IMR-90 (cell line): ENCODE results near the gene PCDHGB7. TPM values are rescaled to one million over a fixed set of nuclear protein-coding genes. Genes with fewer than 3 reads are reported as not detected.
A peak's percentile ranks its signal among the peaks of the same experiment; 100 is the strongest.

ENCODE experiments used
- ATAC-seq: fragments of 200-7000 bp; cut with Tn5 transposase; 2 replicates; pipeline ENCODE4 v1.9.1; 2020; ENCODE audit warnings: low read depth, mild to moderate bottlenecking, moderate library complexity
- BruUV-seq: library from RNA; stranded (reverse); fragments of 400-500 nt; replicated peaks from 2 replicates; lab custom pipeline; 2021; lab: Mats Ljungman, UMichigan
- CTCF ChIA-PET: fragments of 300-600 bp; formaldehyde crosslinking; extraction: SDS; loops from one replicate; lab custom pipeline; 2021; ENCODE audit warnings: antibody characterized with exemption; lab: Yijun Ruan, JAX
- POLR2A ChIA-PET: fragments of 300-600 bp; sonication (Branson Sonifier 250); formaldehyde crosslinking; loops from one replicate; lab custom pipeline; 2022; ENCODE audit warnings: antibody characterized with exemption; ENCODE audit not compliant: unreplicated experiment; lab: Charles Lee
- DNase-seq: peaks from one replicate; pipeline ENCODE4 v3.0.0; 2013
- H2AFZ ChIP-seq: replicated peaks from 2 replicates; pipeline ENCODE3; 2013; ENCODE audit warnings: low read length, mild to moderate bottlenecking; ENCODE audit not compliant: poor library complexity
- H2AK5ac ChIP-seq: 2 replicates; pipeline ENCODE4 v1.6.1; 2013; ENCODE audit warnings: low read depth, low read length, inconsistent platforms
- H2AK9ac ChIP-seq: replicated peaks from 2 replicates; pipeline ENCODE3; 2013; ENCODE audit warnings: mild to moderate bottlenecking, low read depth, low read length, moderate library complexity; ENCODE audit not compliant: poor library complexity
- H2BK120ac ChIP-seq: 2 replicates; pipeline ENCODE4 v1.6.1; 2013; ENCODE audit warnings: low read depth, low read length, inconsistent platforms
- H2BK15ac ChIP-seq: 3 replicates; pipeline ENCODE4 v1.6.1; 2013; ENCODE audit warnings: low read depth, low read length, inconsistent platforms
- H2BK20ac ChIP-seq: 2 replicates; pipeline ENCODE4 v1.6.1; 2013; ENCODE audit warnings: low read depth, mild to moderate bottlenecking, inconsistent platforms, low read length, moderate library complexity
- H2BK5ac ChIP-seq: 2 replicates; pipeline ENCODE4 v1.6.1; 2013; ENCODE audit warnings: mild to moderate bottlenecking, low read depth, low read length, inconsistent platforms; ENCODE audit not compliant: poor library complexity, severe bottlenecking
- H3K14ac ChIP-seq: replicated peaks from 2 replicates; pipeline ENCODE4 v1.6.1; 2013; ENCODE audit warnings: low read depth, low read length, inconsistent platforms
- H3K18ac ChIP-seq: 2 replicates; pipeline ENCODE4 v1.6.1; 2013; ENCODE audit warnings: low read depth, low read length, control low read depth
- H3K23ac ChIP-seq: 2 replicates; pipeline ENCODE4 v1.6.1; 2013; ENCODE audit warnings: low read depth, low read length, inconsistent platforms
- H3K27ac ChIP-seq: 2 replicates; pipeline ENCODE4 v1.5.1; 2013; ENCODE audit warnings: mild to moderate bottlenecking, control low read depth, low read length; ENCODE audit not compliant: insufficient read depth
- H3K27me3 ChIP-seq: 2 replicates; pipeline ENCODE4 v1.6.1; 2013; ENCODE audit warnings: low read length; ENCODE audit not compliant: control insufficient read depth, insufficient read depth
- H3K36me3 ChIP-seq: 2 replicates; pipeline ENCODE4 v1.6.1; 2013; ENCODE audit warnings: low read length, mixed read lengths; ENCODE audit not compliant: control insufficient read depth, insufficient read depth
- H3K4ac ChIP-seq: 2 replicates; pipeline ENCODE4 v1.6.1; 2013; ENCODE audit warnings: low read depth, low read length, inconsistent platforms
- H3K4me1 ChIP-seq: 2 replicates; pipeline ENCODE4 v1.6.1; 2013; ENCODE audit warnings: low read length, mixed read lengths; ENCODE audit not compliant: control insufficient read depth, insufficient read depth
- H3K4me2 ChIP-seq: 2 replicates; pipeline ENCODE4 v1.6.1; 2013; ENCODE audit warnings: low read depth, mild to moderate bottlenecking, control low read depth, low read length, moderate library complexity
- H3K4me3 ChIP-seq: 2 replicates; pipeline ENCODE4 v1.5.1; 2013; ENCODE audit warnings: low read depth, mild to moderate bottlenecking, control low read depth, low read length, moderate library complexity; ENCODE audit not compliant: insufficient read depth
- H3K56ac ChIP-seq: 2 replicates; pipeline ENCODE4 v1.6.1; 2013; ENCODE audit warnings: low read length, inconsistent platforms; ENCODE audit not compliant: insufficient read depth; ENCODE audit errors: extremely low read depth
- H3K79me1 ChIP-seq, 2 experiments: 2 replicates each; pipeline ENCODE4 v1.6.1; 2013; ENCODE audit warnings: low read length in 2 of 2, inconsistent platforms in 1 of 2, low read depth in 1 of 2
- H3K9ac ChIP-seq: 2 replicates; pipeline ENCODE4 v1.6.1; 2013; ENCODE audit warnings: low read depth, low read length, control low read depth
- H3K9me1 ChIP-seq: 2 replicates; pipeline ENCODE4 v1.6.1; 2013; ENCODE audit warnings: low read length, inconsistent platforms; ENCODE audit not compliant: insufficient read depth
- H3K9me3 ChIP-seq: 2 replicates; pipeline ENCODE4 v1.6.1; 2013; ENCODE audit warnings: low read length; ENCODE audit not compliant: control insufficient read depth, insufficient read depth
- H4K20me1 ChIP-seq: 2 replicates; pipeline ENCODE4 v1.6.1; 2013; ENCODE audit warnings: low read length, inconsistent platforms; ENCODE audit not compliant: insufficient read depth
- H4K5ac ChIP-seq: 2 replicates; pipeline ENCODE4 v1.6.1; 2013; ENCODE audit warnings: mild to moderate bottlenecking, low read depth, low read length, control low read depth
- H4K8ac ChIP-seq, 2 experiments: 2 replicates each; pipeline ENCODE4 v1.6.1; 2013; ENCODE audit warnings: low read depth in 2 of 2, low read length in 2 of 2, control low read depth in 1 of 2, inconsistent platforms in 1 of 2
- H4K91ac ChIP-seq: 2 replicates; pipeline ENCODE4 v1.6.1; 2013; ENCODE audit warnings: low read depth, low read length, inconsistent platforms; ENCODE audit not compliant: insufficient read depth
- BHLHE40 ChIP-seq: fragments of 150-350 bp; IDR thresholded peaks from 2 replicates; pipeline ENCODE4 v1.6.1; 2016; ENCODE audit warnings: mild to moderate bottlenecking, low read depth, low read length
- CEBPB ChIP-seq: IDR thresholded peaks from 2 replicates; pipeline ENCODE4 v1.6.1; 2012; ENCODE audit warnings: low read depth, low read length, improper control_type of control experiment
- CHD1 ChIP-seq: IDR thresholded peaks from 2 replicates; pipeline ENCODE4 v1.6.1; 2012; ENCODE audit warnings: low read depth, low read length, improper control_type of control experiment
- MAFK ChIP-seq: IDR thresholded peaks from 2 replicates; pipeline ENCODE4 v1.6.1; 2012; ENCODE audit warnings: low read depth, low read length, improper control_type of control experiment
- MXI1 ChIP-seq: IDR thresholded peaks from 2 replicates; pipeline ENCODE4 v1.6.1; 2012; ENCODE audit warnings: low read depth, mild to moderate bottlenecking, low read length, moderate library complexity, borderline replicate concordance
- RAD21 ChIP-seq: IDR thresholded peaks from 2 replicates; pipeline ENCODE4 v1.6.1; 2012; ENCODE audit warnings: low read length, improper control_type of control experiment
- WGBS, 2 experiments: methylation state at CpG; one replicate each; pipeline versions ENCODE4 v1.1.5 to v1.1.7; 2013; ENCODE audit warnings: missing lambda C conversion rate in 2 of 2; ENCODE audit not compliant: insufficient read length in 1 of 2; ENCODE audit errors: extremely low coverage in 2 of 2; 5-methylcytosine and 5-hydroxymethylcytosine counted together
- dilution Hi-C: fragments of 300-500 bp; cut with HindIII; formaldehyde crosslinking; loops from one replicate; pipeline ENCODE4 v1.14.3; 2018; ENCODE audit warnings: low sequenced_read_pairs; ENCODE audit not compliant: unreplicated experiment
- in situ Hi-C: fragments of 300-500 bp; cut with MboI; formaldehyde crosslinking; loops from 3 replicates; pipeline ENCODE4 v1.14.3; 2019; ENCODE audit warnings: low sequenced_read_pairs, inconsistent platforms, mixed read lengths
- intact Hi-C: fragments of 100-400 bp; cut with micrococcal nuclease; formaldehyde crosslinking; loops from 2 replicates; pipeline ENCODE4 v1.10.0; 2022
- polyA plus RNA-seq, 3 experiments: library from polyadenylated mRNA; depleted of rRNA; stranded (reverse); fragments of >200 nt; gene quantifications; 2 replicates each; pipeline ENCODE4 v1.2.3, GENCODE V29; 2012; ENCODE audit warnings: low replicate concordance in 1 of 3
- total RNA-seq: library from RNA; depleted of rRNA; stranded (reverse); fragments of >200 nt; gene quantifications from 2 replicates; pipeline ENCODE4 v1.2.3, GENCODE V29; 2012

PCDHGB7 gene
- total and polyA plus RNA-seq, 2 of the 4 experiments (the other 2 are of a cell fraction), result 6.3 to 8.1 TPM

DNA sequence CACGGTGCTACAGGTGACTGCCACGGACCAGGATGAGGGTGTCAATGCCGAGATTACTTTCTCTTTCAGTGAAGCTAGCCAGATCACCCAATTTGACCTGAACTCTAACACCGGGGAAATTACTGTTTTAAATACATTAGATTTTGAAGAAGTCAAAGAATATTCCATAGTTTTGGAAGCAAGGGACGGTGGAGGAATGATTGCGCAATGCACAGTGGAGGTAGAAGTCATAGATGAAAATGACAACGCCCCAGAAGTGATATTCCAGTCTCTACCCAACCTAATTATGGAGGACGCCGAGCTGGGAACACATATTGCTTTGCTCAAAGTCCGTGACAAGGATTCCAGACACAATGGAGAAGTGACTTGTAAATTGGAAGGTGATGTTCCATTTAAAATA lies 28.8 kb upstream of the PCDHGB7 start:
- Histone ChIP-seq H2AK9ac (no peak overlapping the region), H4K91ac (no peak overlapping the region), H3K36me3 (peaks cover 19% of the 10 kb centered on the region), H4K8ac (no peak overlapping the region), H2AK5ac (no peak overlapping the region), H3K9me1 (no peaks in the 10 kb centered on the region), H3K9me3 (peaks cover 50% of the 10 kb centered on the region), H3K4ac (no peak overlapping the region), H3K9ac (no peak overlapping the region), H3K4me1 (peaks cover 1% of the 10 kb centered on the region; the same call in 1 of the 2 replicates), H2BK15ac (no peak overlapping the region), H4K5ac (no peak overlapping the region), H3K79me1 (peaks cover 7% of the 10 kb centered on the region in 2 experiments; a peak in 3 of 4 replicates), H2BK120ac (no peak overlapping the region), H2BK5ac (no peak overlapping the region), H3K4me3 (no peak overlapping the region), H2AFZ (no peak overlapping the region), H3K23ac (no peak overlapping the region), H3K4me2 (peak overlapping the region; percentile 9; the same call in 1 of the 2 replicates), H3K14ac (no peak overlapping the region), H2BK20ac (no peak overlapping the region), H3K56ac (no peak overlapping the region), H3K27ac (no peak overlapping the region), H4K20me1 (no peaks in the 10 kb centered on the region), H3K18ac (no peak overlapping the region), H3K27me3 (no peaks in the 10 kb centered on the region)
- in situ Hi-C loops (no loop called here), intact Hi-C loops (no loop called here), dilution Hi-C loops (no loop called here)
- TF ChIP-seq CEBPB (peak; percentile 95), MAFK (no peak), BHLHE40 (no peak), RAD21 (no peak), MXI1 (no peak), CHD1 (no peak)
- POLR2A ChIA-PET, result no interaction called here
- no TSS peak for BruUV-seq
- DNase-seq (no peak), ATAC-seq (no peak)
- WGBS, 2 experiments, result no CpG with 5 or more reads among the region's 10 CpGs
- CTCF ChIA-PET, result no interaction called here
